Activated CD8-positive, alpha-beta T cell treated with anti-CD3 and anti-CD28 coated beads for 36 hours (primary cell): ENCODE results near the gene AGPAT2. TPM values are rescaled to one million over a fixed set of nuclear protein-coding genes. Genes with fewer than 3 reads are reported as not detected.
A peak's percentile ranks its signal among the peaks of the same experiment; 100 is the strongest.

Experiments used
- ATAC-seq: fragments of 200-7000 bp; cut with Tn5 transposase; one replicate; pipeline ENCODE4 v1.10.0; 2021; ENCODE audit warnings: mild to moderate bottlenecking, moderate library complexity
- CTCF ChIA-PET: fragments of 350-600 bp; sonication (Branson Sonifier 250); formaldehyde crosslinking; loops from one replicate; lab custom pipeline; 2021; ENCODE audit warnings: antibody characterized with exemption; lab: Charles Lee
- POLR2A ChIA-PET: fragments of 350-600 bp; sonication (Branson Sonifier 250); formaldehyde crosslinking; loops from one replicate; lab custom pipeline; 2021; ENCODE audit warnings: antibody characterized with exemption; lab: Charles Lee
- DNase-seq: peaks from one replicate; pipeline ENCODE4 v3.0.0-alpha.2; 2020
- H3K27ac Mint-ChIP-seq: one replicate; pipeline ENCODE4 v1.8.0; 2021; ENCODE audit warnings: mild to moderate bottlenecking, mixed read lengths
- H3K27me3 Mint-ChIP-seq: one replicate; pipeline ENCODE4 v1.8.0; 2021; ENCODE audit warnings: mixed read lengths
- H3K36me3 Mint-ChIP-seq: one replicate; pipeline ENCODE4 v1.8.0; 2021; ENCODE audit warnings: low read depth, mixed read lengths
- H3K4me1 Mint-ChIP-seq: one replicate; pipeline ENCODE4 v1.8.0; 2021; ENCODE audit warnings: low read depth, mixed read lengths
- H3K4me3 Mint-ChIP-seq: one replicate; pipeline ENCODE4 v1.8.0; 2021; ENCODE audit warnings: mild to moderate bottlenecking, moderate library complexity, mixed read lengths
- H3K9me3 Mint-ChIP-seq: one replicate; pipeline ENCODE4 v1.8.0; 2021; ENCODE audit warnings: mixed read lengths
- intact Hi-C: fragments of 100-400 bp; cut with micrococcal nuclease; formaldehyde crosslinking; loops from one replicate; pipeline ENCODE4 v1.10.0; 2022
- total RNA-seq, 2 experiments: library from RNA; stranded (reverse); gene quantifications; one replicate each; pipeline ENCODE4 v1.2.3, GENCODE V29; 2021
- TF ChIP-seq, protein P1 (sequence below): fragments of 200-600 bp; IDR thresholded peaks from one replicate; pipeline ENCODE4 v1.8.0; 2022; ENCODE audit warnings: antibody characterized with exemption, mild to moderate bottlenecking

Gene AGPAT2
- total RNA-seq, 2 experiments from 2014 or later, result 11.3 to 11.8 TPM

DNA sequence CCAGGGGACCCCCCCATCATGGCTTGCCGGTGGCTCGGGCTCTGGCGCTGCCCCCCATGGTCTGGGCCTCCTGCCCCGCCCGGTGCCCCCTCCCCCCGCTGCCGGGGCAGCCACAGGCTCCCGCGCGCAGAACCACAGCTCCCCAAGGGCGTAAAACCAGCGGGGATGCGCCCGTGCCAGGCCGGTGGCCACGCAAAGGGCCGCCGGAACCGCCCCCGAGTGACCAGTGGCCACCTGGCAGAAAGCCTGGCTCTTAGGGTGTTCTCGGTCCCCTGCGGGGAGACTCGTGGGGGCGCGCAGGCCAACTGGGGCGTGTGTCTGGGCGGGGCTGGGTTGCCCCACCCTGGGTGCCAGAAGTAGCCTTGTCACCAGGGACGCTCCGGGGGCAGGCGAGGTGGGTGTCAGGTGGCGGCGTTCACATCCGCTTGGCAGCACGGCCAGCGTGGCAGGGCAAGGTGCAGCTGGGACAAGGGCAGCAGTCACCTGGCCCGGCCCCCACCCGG is 515 bp upstream of the AGPAT2 start:
- intact Hi-C loops, result no loop called here

DNA sequence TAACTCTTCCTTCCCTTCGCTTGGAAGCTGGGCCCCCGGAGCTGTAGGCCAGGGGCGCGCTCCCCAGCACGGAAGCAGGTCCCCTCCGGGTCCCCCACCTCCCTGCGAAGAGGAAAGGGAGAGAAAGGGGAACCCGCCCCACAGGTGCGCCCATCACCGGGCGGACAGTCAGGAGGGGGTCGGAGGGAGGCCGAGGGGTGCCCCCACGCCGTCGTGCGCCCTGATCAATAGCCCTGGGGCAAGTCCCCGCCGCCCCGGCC is 793 bp downstream of the AGPAT2 start:
- Mint-ChIP-seq H3K27me3 (no peaks in the 10 kb centered on the region), H3K4me3 (peak overlapping the region; percentile 76), H3K4me1 (peaks cover 3% of the 10 kb centered on the region), H3K9me3 (no peaks in the 10 kb centered on the region), H3K36me3 (no peaks in the 10 kb centered on the region), H3K27ac (no peak overlapping the region)
- POLR2A ChIA-PET, result interaction anchor here (1.7 to 3.0 kb wide), 2 partner anchors 14 to 41 kb away, joined by 5 to 10 read pairs; no protein-coding TSS in a partner anchor
- no peak for DNase-seq
- CTCF ChIA-PET, result interaction anchor here (1.0 to 1.5 kb wide), 3 partner anchors 15 to 198 kb away, joined by 3 to 7 read pairs (median 5); no protein-coding TSS in a partner anchor
- intact Hi-C loops, result no loop called here
- TF ChIP-seq, protein P1, sequence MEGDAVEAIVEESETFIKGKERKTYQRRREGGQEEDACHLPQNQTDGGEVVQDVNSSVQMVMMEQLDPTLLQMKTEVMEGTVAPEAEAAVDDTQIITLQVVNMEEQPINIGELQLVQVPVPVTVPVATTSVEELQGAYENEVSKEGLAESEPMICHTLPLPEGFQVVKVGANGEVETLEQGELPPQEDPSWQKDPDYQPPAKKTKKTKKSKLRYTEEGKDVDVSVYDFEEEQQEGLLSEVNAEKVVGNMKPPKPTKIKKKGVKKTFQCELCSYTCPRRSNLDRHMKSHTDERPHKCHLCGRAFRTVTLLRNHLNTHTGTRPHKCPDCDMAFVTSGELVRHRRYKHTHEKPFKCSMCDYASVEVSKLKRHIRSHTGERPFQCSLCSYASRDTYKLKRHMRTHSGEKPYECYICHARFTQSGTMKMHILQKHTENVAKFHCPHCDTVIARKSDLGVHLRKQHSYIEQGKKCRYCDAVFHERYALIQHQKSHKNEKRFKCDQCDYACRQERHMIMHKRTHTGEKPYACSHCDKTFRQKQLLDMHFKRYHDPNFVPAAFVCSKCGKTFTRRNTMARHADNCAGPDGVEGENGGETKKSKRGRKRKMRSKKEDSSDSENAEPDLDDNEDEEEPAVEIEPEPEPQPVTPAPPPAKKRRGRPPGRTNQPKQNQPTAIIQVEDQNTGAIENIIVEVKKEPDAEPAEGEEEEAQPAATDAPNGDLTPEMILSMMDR, result no peak
- ATAC-seq, result no peak

More for the DNA sequence above, 515 bp upstream of the AGPAT2 start:
- TF ChIP-seq, protein P1, result no peak
- CTCF ChIA-PET, result interaction anchor here (1.9 kb wide), 1 partner anchor 16 kb away, joined by 6 read pairs; no protein-coding TSS in a partner anchor
- POLR2A ChIA-PET, result interaction anchor here (0.7 to 3.0 kb wide), 4 partner anchors 12 to 145 kb away, joined by 3 to 10 read pairs (median 4); no protein-coding TSS in a partner anchor
- Mint-ChIP-seq H3K27ac (no peak overlapping the region), H3K4me1 (peaks cover 3% of the 10 kb centered on the region), H3K36me3 (no peaks in the 10 kb centered on the region), H3K9me3 (no peaks in the 10 kb centered on the region), H3K4me3 (peak overlapping the region; percentile 8), H3K27me3 (no peaks in the 10 kb centered on the region)
- ATAC-seq, result no peak
- DNase-seq, result peak; percentile 49

DNA sequence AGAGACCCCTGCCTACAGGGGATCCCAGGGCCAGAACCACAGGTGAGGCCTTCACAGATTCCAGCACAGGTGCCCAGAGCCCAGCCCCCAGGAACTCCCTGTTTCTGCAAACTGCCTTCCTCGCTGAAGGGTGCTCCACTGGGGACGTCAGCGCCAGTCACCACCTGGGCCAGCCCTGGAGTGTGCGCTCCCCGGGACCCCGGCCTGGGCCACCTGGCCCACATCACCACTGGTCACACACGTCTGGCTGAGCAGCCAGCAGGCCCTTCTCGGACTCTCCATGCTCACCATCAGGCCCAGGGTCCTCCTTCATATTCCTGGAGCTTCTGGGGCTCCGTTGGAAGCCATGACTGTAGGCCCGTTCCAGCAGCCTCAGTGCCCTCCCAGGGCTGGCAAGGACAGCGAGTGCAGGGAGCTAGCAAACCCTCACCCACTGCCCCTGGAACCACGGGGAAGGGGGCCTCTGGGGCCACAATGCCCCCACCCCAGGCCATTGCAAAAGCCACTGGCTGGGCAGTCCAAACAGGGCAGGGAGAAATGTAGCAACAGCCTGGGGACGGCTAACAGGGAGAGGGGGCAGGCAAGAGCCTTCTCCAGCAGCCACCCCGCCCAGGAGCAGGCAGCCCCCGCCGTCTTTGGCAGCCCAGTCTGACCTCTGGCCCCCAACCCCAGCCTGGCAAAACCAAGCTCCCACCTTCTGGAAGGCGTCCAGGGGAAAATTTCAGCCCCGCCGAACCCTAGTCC is 1.3 kb downstream of the AGPAT2 start:
- TF ChIP-seq, protein P1, result no peak
- peak overlapping the region; percentile 76 for H3K4me3 Mint-ChIP-seq
- H3K9me3 Mint-ChIP-seq, result no peaks in the 10 kb centered on the region
- intact Hi-C loops, result no loop called here
- CTCF ChIA-PET, result interaction anchor here (1.0 to 1.5 kb wide), 3 partner anchors 15 to 198 kb away, joined by 3 to 7 read pairs (median 5); no protein-coding TSS in a partner anchor
- peaks cover 3% of the 10 kb centered on the region for H3K4me1 Mint-ChIP-seq
- no peaks in the 10 kb centered on the region for H3K36me3 Mint-ChIP-seq
- DNase-seq (no peak), ATAC-seq (no peak)
- H3K27ac Mint-ChIP-seq, result peak overlapping the region; percentile 30
- POLR2A ChIA-PET, result interaction anchor here (1.7 to 3.0 kb wide), 2 partner anchors 14 to 41 kb away, joined by 5 to 10 read pairs; no protein-coding TSS in a partner anchor
- H3K27me3 Mint-ChIP-seq, result no peaks in the 10 kb centered on the region

DNA sequence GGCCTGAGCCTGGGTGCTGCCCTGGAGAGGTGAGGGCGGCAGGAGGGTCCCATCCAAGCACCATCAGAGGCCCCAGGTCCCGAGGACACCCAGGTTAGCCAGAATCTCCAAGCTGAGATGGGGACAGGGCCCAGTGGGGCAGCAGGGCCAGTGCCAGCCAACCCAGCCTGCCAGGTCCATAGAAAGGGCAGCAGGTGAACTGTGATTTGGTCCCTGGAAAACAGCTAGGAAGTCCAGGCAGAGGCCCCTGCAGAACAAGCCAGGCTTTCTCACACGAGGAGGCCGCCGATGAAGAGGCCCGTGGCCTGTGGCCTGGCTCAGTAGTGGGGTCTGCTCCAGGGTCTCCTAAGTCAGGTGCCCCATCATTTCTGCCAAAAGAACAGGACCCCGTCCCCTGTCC is 2.0 kb downstream of the AGPAT2 start:
- H3K27ac Mint-ChIP-seq, result no peak overlapping the region
- H3K4me1 Mint-ChIP-seq, result peaks cover 3% of the 10 kb centered on the region
- ChIA-PET CTCF (no interaction called here), POLR2A (interaction anchor here (1.7 kb wide), 1 partner anchor 42 kb away, joined by 5 read pairs; no protein-coding TSS in a partner anchor)
- no peak overlapping the region for H3K4me3 Mint-ChIP-seq
- ATAC-seq (no peak), DNase-seq (no peak)
- intact Hi-C loops, result no loop called here
- TF ChIP-seq, protein P1, result no peak
- H3K36me3 Mint-ChIP-seq, result no peaks in the 10 kb centered on the region
- H3K9me3 Mint-ChIP-seq, result no peaks in the 10 kb centered on the region
- no peaks in the 10 kb centered on the region for H3K27me3 Mint-ChIP-seq

DNA sequence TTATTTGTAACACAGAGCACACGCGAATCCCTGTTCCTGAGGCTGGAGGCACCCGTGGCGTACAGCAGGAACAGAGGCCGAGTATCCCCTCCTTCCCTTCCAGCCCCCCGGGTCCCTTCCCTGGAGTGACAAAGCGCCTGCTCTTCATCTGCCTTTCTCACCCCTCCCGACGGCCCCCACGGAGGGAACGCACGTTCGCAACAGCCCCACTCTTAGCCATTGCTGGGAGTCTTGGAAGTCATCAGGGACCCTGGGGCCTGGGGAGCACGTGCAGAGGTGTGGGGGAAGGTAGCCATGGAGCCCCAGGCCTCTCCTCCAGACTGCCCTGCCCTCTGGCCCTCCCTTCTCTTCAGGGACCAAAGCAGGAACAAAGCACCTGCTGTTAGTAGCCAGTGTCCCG is 2.5 kb downstream of the AGPAT2 start:
- no peak overlapping the region for H3K27ac Mint-ChIP-seq
- no peaks in the 10 kb centered on the region for H3K27me3 Mint-ChIP-seq
- H3K4me1 Mint-ChIP-seq, result peaks cover 3% of the 10 kb centered on the region
- no peak overlapping the region for H3K4me3 Mint-ChIP-seq
- no peaks in the 10 kb centered on the region for H3K36me3 Mint-ChIP-seq
- intact Hi-C loops, result no loop called here
- ChIA-PET POLR2A (interaction anchor here (3.6 kb wide), 1 partner anchor 44 kb away, joined by 16 read pairs; no protein-coding TSS in a partner anchor), CTCF (no interaction called here)
- TF ChIP-seq, protein P1, result no peak
- DNase-seq (no peak), ATAC-seq (no peak)
- H3K9me3 Mint-ChIP-seq, result no peaks in the 10 kb centered on the region
